ENCODE results near the gene PCDH8. TPM values are rescaled to one million over a fixed set of nuclear protein-coding genes. Genes with fewer than 3 reads are reported as not detected.

The PCDH8 gene
- polyA plus RNA-seq, 1 of the 3 experiments (the other 2 are of a cell fraction), result not detected

DNA sequence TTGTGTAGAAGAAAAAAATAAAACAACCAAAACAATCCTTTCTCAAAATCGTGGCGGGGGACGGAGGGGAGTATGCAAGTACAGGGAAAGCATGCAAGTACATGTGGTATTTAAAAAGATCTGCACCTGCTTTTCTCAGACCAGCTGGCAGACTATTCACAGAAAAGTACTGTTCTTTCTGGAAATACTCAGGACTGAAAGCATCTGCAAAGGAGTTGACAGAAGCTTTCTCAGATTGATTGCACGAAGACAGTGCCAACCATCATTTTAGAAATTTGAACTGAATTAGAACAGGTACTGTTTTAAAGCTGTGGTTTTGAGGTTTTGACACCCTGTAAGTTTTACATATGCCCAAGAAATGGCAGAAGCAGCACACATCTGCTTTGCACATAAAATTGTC is 19.8 kb upstream of the PCDH8 start:
- H2AFZ ChIP-seq (ENCODE audit: low read depth), result no peak overlapping the region
- ChIA-PET CTCF (interaction anchor here (1.3 to 11.3 kb wide), 4 partner anchors 20 to 334 kb away, joined by 3 to 85 read pairs (median 8); partner anchors contain the start of gene PCDH8), POLR2A (no interaction called here)
- H3K9ac ChIP-seq, result no peak overlapping the region
- H3K27ac ChIP-seq (ENCODE audit: low read depth in 2 of 2, low read length in 1 of 2), result no peak overlapping the region
- H3K4me2 ChIP-seq, result no peak overlapping the region
- H3K9me3 ChIP-seq, result no peaks in the 10 kb centered on the region
- no peaks in the 10 kb centered on the region for H3K4me1 ChIP-seq (ENCODE audit: control insufficient read depth in 1 of 2, insufficient read depth in 2 of 2, low read depth in 1 of 2, low read length in 1 of 2)
- H4K20me1 ChIP-seq (ENCODE audit: insufficient read depth), result no peaks in the 10 kb centered on the region
- H3K36me3 ChIP-seq (replicated peaks in 1 of 2; ENCODE audit: control insufficient read depth in 1 of 2, insufficient read depth in 2 of 2, low read length in 1 of 2), result no peaks in the 10 kb centered on the region
- no peak overlapping the region for H3K4me3 ChIP-seq (ENCODE audit: low read depth in 2 of 2, low read length in 1 of 2)
- no peaks in the 10 kb centered on the region for H3K9me2 ChIP-seq
- H3F3A ChIP-seq (replicated peaks; ENCODE audit: insufficient read depth), result no peaks in the 10 kb centered on the region
- 41% methylated on average over 4 of the region's 4 CpGs for WGBS (ENCODE audit: low lambda C conversion rate)
- DNase-seq, result no peak
- H3K79me2 ChIP-seq (ENCODE audit: insufficient read depth), result no peaks in the 10 kb centered on the region
- TF ChIP-seq GATA2 (CRISPR knock-in tag; IDR thresholded peaks at IDR 0.05) (no peak), NFIC (IDR thresholded peaks at IDR 0.05; ENCODE audit: borderline replicate concordance) (no peak), JUND (IDR thresholded peaks at IDR 0.05) (no peak), ELF1 (IDR thresholded peaks at IDR 0.05) (no peak), YY1 (IDR thresholded peaks at IDR 0.05; ENCODE audit: low read depth) (no peak), POLR2AphosphoS5 (IDR thresholded peaks at IDR 0.05; ENCODE audit: low read depth, low read length) (no peak), TCF12 (IDR thresholded peaks at IDR 0.05) (no peak), FOXM1 (IDR thresholded peaks at IDR 0.05; ENCODE audit: low read depth) (no peak), RAD21 (IDR thresholded peaks at IDR 0.05; ENCODE audit: low read length) (no peak), IRF3 (IDR thresholded peaks at IDR 0.05; ENCODE audit: low read depth, low read length) (no peak), NRF1 (IDR thresholded peaks at IDR 0.05; ENCODE audit: low read depth, low read length) (no peak), EP300 (IDR thresholded peaks at IDR 0.05; ENCODE audit: borderline replicate concordance in 1 of 2, low read depth in 1 of 2, low read length in 1 of 2) (no peak), EZH2phosphoT487 (IDR thresholded peaks at IDR 0.05; ENCODE audit: borderline replicate concordance, low read depth) (no peak), MXI1 (IDR thresholded peaks at IDR 0.05; ENCODE audit: low read depth, low read length) (no peak), CHD2 (IDR thresholded peaks at IDR 0.05; ENCODE audit: low read length, partially characterized antibody) (no peak), RCOR1 (IDR thresholded peaks at IDR 0.05; ENCODE audit: low read length) (no peak), USF1 (IDR thresholded peaks at IDR 0.05; ENCODE audit: borderline replicate concordance, low read depth) (no peak)
- TF ChIP-seq, protein P1, sequence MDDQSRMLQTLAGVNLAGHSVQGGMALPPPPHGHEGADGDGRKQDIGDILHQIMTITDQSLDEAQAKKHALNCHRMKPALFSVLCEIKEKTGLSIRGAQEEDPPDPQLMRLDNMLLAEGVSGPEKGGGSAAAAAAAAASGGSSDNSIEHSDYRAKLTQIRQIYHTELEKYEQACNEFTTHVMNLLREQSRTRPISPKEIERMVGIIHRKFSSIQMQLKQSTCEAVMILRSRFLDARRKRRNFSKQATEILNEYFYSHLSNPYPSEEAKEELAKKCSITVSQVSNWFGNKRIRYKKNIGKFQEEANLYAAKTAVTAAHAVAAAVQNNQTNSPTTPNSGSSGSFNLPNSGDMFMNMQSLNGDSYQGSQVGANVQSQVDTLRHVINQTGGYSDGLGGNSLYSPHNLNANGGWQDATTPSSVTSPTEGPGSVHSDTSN (IDR thresholded peaks at IDR 0.05), result no peak
- TF ChIP-seq, protein P2, sequence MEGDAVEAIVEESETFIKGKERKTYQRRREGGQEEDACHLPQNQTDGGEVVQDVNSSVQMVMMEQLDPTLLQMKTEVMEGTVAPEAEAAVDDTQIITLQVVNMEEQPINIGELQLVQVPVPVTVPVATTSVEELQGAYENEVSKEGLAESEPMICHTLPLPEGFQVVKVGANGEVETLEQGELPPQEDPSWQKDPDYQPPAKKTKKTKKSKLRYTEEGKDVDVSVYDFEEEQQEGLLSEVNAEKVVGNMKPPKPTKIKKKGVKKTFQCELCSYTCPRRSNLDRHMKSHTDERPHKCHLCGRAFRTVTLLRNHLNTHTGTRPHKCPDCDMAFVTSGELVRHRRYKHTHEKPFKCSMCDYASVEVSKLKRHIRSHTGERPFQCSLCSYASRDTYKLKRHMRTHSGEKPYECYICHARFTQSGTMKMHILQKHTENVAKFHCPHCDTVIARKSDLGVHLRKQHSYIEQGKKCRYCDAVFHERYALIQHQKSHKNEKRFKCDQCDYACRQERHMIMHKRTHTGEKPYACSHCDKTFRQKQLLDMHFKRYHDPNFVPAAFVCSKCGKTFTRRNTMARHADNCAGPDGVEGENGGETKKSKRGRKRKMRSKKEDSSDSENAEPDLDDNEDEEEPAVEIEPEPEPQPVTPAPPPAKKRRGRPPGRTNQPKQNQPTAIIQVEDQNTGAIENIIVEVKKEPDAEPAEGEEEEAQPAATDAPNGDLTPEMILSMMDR (IDR thresholded peaks at IDR 0.05), result no peak
- TF ChIP-seq, protein P3, sequence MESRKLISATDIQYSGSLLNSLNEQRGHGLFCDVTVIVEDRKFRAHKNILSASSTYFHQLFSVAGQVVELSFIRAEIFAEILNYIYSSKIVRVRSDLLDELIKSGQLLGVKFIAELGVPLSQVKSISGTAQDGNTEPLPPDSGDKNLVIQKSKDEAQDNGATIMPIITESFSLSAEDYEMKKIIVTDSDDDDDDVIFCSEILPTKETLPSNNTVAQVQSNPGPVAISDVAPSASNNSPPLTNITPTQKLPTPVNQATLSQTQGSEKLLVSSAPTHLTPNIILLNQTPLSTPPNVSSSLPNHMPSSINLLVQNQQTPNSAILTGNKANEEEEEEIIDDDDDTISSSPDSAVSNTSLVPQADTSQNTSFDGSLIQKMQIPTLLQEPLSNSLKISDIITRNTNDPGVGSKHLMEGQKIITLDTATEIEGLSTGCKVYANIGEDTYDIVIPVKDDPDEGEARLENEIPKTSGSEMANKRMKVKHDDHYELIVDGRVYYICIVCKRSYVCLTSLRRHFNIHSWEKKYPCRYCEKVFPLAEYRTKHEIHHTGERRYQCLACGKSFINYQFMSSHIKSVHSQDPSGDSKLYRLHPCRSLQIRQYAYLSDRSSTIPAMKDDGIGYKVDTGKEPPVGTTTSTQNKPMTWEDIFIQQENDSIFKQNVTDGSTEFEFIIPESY (IDR thresholded peaks at IDR 0.05; ENCODE audit: borderline replicate concordance, low read depth), result no peak
- H3K27me3 ChIP-seq (ENCODE audit: insufficient read depth), result no peaks in the 10 kb centered on the region

Measured in SK-N-SH (cell line).